Right kidney (tissue), 1 donor: Measurements from ENCODE around the gene TMEM91.
"Not testable (repeated sequence)": the region's sequence is repeated elsewhere in the genome, so short reads cannot be mapped to it uniquely, and the experiment has no call there.

ENCODE experiments used
- DNase-seq: peaks from one replicate; pipeline ENCODE4 v3.0.0-alpha.2; 2016

The TMEM91 gene

GRCh38 chr19:41377977-41378709 is 1.8 kb downstream of the TMEM91 start:
- DNase-seq = no peak

DNA sequence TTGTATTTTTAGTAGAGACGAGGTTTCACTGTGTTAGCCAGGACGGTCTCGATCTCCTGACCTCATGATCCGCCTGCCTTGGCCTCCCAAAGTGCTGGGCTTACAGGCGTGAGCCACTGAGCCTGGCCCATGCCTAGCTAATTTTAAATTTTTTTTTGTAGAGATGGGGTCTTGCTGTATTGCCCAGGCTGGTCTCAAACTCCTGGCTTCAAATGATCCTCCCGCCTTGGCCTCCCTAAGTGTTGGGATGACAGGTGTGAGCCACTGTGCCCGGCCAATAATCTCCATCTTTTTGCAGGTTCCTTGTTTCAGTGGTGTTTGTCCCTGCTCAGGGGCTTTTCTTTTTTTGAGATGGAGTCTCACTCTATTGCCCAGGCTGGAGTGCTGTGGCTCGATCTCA is 5.2 kb downstream of the TMEM91 start:
- DNase-seq = not testable (repeated sequence)

GRCh38 chr19:41384351-41384750 is 8.0 kb downstream of the TMEM91 start:
- DNase-seq = no peak

DNA sequence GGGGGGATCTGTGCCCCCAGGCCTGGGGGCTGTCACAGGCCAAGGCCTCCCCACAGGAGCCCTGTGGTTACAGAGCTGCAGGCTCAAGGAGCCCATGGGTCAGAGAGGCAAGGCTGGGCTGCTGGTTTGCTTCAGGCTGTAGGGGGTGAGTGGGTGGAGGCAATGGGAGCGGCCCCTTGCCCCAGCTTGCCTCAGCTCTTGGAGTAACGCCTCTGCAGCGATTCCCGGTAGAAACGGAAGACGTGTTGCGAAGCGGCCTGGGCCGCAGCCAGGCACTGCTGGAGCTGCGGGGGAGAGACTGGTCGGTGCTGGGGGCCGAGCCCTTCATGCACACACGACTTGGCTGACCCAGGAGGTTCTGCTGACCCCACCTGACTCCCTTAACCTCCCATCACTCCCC is 10.1 kb downstream of the TMEM91 start:
- DNase-seq = no peak

GRCh38 chr19:41391618-41392017 is 15.3 kb downstream of the TMEM91 start:
- no peak for DNase-seq

DNA sequence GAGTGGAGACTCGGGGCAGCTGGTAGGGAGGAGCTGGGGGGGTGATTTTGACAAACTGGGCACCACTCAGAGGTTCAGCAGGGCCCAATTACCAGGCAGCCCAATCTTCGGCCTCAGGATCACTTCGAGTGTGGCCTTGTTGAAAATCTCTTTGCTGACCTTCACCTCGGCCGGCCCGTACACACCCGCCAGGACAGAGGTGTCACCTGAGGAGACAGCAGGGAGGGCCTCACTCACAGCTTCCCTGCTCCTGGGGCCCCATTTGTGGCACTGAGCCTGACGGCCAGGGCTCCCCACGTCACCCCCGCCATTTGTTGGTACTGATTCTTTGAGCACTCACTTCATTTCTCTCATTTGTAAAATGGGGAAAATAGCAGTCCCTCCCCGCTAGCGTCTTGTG is 16.4 kb downstream of the TMEM91 start:
- DNase-seq = no peak

GRCh38 chr19:41395355-41395754 is 19.0 kb downstream of the TMEM91 start:
- no peak for DNase-seq

GRCh38 chr19:41397086-41398049 is 21.0 kb downstream of the TMEM91 start, which contains the start of the genes BCKDHA and EXOSC5:
Gene BCKDHA, plus strand, starts transcription at chr19:41397818. Its CDS starts 10 bp downstream, at chr19:41397828.
Gene EXOSC5, minus strand, starts transcription at chr19:41397359. Its CDS starts 31 bp downstream, at chr19:41397328.
- DNase-seq = peak; percentile 100

DNA sequence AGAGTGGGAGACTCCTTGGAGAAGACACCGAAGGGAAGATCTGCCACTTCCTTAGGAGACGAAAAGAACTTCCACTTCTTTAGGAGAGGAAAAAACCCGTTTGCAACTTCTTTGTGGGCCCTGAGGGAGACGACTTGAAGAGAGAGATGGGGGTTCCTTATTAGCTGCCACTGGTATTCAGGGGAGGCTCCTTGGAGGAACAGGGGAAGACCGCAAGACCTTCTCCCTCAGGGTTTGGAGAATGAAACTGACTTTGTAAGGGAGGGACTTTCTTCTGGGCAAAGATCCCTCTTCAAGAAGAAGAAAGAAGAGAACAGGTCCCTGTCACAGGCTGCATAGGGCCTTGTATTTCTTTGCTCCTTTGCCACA is 21.7 kb downstream of the TMEM91 start:
- DNase-seq = no peak

DNA sequence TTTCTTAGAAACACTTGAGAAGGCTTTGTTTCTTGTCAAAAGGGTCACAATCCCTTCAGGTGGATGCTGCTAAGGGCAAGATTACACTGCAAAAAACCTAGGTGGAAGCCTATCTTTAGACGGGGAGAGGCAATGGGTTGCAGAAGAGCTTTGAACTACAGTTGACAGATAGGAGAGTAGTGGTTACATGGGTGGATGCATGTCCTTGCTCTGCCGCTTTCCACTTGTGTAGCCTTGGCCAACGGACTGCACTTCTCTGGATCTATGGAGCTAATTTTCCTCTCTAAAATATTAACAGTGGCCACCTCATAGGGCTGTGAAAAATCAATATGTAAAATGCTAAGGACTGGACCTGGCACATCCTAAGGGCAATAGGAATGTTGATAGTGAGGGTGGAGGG is 22.3 kb downstream of the TMEM91 start:
- DNase-seq = no peak

- no peak for DNase-seq
These were observed 22.8 kb downstream of the TMEM91 start for GRCh38 chr19:41399091-41399490.

DNA sequence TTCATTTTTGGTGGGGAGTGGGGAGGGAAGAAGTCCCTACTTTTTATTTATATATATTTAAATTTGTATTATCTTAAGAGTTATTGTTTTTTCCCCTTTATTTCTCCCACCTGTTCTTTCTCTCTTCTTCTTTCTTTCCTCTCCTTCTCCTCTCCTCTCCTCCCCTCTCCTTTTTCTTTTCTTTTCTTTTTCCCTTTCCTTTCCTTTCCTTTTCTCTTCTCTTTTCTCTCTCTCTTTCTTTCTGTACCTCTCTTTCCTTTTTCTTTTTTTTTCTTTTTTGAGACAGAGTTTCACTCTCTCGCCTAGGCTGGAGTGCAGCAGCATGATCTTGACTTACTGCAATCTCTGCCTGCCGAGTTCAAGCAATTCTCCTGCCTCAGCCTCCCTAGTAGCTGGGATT is 23.2 kb downstream of the TMEM91 start:
- no peak for DNase-seq

DNA sequence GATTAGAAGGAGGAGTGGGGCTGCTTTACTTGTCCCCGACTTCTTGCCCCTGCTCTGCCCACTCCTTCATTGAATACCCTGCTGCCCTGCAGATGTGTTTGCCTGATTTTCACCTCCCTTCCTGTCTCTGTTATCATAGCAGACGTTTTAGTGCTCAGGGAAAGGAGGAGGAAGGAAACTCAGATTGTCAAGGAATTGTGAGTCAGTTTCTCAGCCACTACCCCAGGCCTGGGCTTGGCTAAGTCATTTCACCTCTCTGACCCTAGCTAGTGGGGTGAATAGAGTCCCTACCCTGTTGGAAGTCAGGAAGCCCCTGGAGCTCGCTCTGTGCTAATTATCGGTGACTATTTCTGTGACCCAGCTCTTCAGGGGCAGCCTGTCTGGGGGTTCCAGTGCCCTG is 25.1 kb downstream of the TMEM91 start:
- no peak for DNase-seq

- DNase-seq = no peak
These were observed 25.7 kb downstream of the TMEM91 start for GRCh38 chr19:41402010-41402409.

DNA sequence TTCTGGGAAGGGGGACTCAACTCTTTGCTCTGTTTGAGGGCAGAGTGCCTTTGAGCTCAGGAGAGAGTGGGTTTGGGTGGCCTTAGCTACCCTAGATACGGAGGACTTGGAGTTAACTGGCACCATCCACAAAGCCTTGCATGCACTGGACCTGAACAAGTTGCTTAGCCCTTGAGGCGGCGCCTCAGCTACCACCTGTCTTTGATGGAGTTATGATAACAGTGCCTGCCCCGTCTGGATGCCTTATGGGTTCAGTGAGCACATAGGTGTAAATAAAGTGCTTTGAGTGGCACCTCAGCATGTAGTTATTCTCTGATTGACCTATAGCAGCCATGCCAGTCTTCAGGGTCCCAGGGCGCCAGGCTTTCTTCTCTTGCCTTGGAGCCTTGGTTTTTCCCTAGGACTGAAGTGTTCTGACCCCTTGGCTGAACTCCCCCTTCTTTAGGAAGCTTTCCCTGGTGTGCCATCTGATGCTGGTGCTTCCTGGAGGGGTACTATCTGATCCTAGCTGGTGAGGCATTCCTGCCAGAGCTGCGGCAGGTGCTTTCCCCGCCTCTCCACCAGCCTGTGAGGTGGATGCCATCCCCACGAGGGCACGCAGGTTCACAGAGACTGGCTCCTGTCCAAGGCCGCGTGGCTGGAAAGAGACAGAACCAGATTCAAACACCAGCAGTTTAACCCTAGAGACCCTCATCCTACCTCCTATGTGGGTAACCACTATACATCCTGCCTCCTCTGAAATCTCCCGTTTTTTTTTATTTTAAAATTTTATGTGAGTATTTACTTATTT is 27.0 kb downstream of the TMEM91 start:
- no peak for DNase-seq

- no peak for DNase-seq
These were observed 29.4 kb downstream of the TMEM91 start for GRCh38 chr19:41405776-41406175.

DNA sequence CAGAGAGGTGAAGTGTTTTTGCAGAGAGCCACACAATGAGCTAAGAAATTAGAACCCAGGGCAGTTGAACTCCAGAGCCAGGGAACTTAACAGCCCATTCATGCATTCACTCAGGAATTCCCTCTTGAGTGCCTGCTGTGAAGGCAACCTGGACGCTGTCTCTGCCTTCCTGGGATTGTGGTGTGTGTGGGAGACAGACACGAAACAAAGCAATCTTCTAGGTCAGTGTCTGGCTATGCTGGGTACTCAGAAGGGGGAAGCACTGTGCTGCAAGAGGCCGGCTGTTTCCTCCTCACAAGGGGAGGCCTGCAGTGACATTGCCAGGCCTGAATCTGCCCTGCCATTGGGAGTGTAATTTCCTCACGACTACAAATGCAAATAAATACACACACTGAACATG is 30.9 kb downstream of the TMEM91 start:
- no peak for DNase-seq

- no peak for DNase-seq
These were observed 31.9 kb downstream of the TMEM91 start for GRCh38 chr19:41408256-41408655.

DNA sequence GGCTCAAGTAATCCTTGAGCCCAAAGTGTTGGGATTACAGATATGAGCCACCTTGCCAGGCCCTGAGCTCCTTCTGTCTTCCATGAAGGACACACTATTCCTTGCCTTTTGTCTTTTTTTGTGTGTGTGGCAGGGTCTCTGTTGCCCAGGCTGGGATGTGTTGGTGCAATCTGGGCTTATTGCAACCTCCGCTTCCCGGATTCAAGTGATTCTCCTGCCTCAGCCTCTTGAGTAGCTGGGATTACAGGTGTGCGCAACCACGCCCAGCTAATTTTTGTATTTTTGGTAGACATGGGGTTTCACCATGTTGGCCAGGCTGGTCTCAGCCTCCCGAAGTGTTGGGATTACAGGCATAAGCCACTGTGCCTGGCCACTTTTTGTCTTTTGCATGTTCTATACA is 32.5 kb downstream of the TMEM91 start:
- not testable (repeated sequence) for DNase-seq

DNA sequence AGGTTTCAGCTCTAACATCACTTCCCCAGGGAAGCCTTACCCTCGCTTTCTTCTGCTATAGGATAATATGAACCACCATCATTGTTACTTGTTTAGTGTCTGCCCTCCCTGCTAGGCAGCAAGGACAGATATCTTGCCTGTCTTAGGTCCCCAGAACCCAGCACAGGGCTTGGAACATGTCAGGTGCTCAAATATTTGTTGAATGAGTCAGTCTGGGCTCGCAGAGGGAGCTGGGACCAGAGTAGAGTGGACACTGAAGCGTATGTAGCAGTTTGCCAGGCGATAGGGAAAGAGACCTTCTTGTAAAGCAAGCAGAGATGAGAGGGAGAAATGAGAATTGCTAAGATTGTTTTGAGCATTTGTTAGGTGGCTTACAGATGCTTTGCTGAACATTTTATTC is 33.0 kb downstream of the TMEM91 start:
- no peak for DNase-seq

- DNase-seq = no peak
These were observed 34.2 kb downstream of the TMEM91 start for GRCh38 chr19:41410336-41411054.
